Measurements from ENCODE around the gene PCK2.

Gene PCK2

DNA sequence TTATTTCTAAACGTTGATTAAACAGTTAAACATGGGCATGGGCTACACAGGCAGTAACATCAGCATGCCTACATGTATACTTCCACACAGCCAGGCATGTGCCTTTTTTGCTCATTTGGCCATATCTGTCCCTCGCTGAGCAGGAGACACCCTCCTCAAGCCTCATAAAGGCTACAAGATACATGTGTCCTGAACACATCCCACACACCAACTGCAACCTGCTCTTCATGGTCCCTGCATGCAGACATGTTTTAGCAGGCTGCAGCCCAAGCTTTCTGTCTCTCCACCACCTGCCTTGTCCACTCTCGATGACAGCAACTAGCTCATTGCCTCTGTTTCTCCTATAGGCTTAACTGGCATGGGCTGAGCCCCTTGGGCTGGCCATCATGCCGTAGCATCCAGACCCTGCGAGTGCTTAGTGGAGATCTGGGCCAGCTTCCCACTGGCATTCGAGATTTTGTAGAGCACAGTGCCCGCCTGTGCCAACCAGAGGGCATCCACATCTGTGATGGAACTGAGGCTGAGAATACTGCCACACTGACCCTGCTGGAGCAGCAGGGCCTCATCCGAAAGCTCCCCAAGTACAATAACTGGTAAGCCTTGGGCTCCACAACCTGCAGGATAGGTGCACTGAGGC lies 2.6 kb downstream of the PCK2 start:
- TF ChIP-seq, protein P1, sequence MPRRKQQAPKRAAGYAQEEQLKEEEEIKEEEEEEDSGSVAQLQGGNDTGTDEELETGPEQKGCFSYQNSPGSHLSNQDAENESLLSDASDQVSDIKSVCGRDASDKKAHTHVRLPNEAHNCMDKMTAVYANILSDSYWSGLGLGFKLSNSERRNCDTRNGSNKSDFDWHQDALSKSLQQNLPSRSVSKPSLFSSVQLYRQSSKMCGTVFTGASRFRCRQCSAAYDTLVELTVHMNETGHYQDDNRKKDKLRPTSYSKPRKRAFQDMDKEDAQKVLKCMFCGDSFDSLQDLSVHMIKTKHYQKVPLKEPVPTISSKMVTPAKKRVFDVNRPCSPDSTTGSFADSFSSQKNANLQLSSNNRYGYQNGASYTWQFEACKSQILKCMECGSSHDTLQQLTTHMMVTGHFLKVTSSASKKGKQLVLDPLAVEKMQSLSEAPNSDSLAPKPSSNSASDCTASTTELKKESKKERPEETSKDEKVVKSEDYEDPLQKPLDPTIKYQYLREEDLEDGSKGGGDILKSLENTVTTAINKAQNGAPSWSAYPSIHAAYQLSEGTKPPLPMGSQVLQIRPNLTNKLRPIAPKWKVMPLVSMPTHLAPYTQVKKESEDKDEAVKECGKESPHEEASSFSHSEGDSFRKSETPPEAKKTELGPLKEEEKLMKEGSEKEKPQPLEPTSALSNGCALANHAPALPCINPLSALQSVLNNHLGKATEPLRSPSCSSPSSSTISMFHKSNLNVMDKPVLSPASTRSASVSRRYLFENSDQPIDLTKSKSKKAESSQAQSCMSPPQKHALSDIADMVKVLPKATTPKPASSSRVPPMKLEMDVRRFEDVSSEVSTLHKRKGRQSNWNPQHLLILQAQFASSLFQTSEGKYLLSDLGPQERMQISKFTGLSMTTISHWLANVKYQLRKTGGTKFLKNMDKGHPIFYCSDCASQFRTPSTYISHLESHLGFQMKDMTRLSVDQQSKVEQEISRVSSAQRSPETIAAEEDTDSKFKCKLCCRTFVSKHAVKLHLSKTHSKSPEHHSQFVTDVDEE (CRISPR knock-in tag; IDR thresholded peaks at IDR 0.05): no peak
- TF ChIP-seq ZNF70 (CRISPR knock-in tag; IDR thresholded peaks at IDR 0.05) (no peak), SNAI2 (CRISPR knock-in tag; IDR thresholded peaks at IDR 0.05) (no peak), ESRRG (CRISPR knock-in tag; IDR thresholded peaks at IDR 0.05) (no peak), GLIS3 (CRISPR knock-in tag; IDR thresholded peaks at IDR 0.05) (no peak), ZFP30 (CRISPR knock-in tag; IDR thresholded peaks at IDR 0.05) (no peak), ISL1 (CRISPR knock-in tag; IDR thresholded peaks at IDR 0.05) (no peak)
- no peak for ATAC-seq

DNA sequence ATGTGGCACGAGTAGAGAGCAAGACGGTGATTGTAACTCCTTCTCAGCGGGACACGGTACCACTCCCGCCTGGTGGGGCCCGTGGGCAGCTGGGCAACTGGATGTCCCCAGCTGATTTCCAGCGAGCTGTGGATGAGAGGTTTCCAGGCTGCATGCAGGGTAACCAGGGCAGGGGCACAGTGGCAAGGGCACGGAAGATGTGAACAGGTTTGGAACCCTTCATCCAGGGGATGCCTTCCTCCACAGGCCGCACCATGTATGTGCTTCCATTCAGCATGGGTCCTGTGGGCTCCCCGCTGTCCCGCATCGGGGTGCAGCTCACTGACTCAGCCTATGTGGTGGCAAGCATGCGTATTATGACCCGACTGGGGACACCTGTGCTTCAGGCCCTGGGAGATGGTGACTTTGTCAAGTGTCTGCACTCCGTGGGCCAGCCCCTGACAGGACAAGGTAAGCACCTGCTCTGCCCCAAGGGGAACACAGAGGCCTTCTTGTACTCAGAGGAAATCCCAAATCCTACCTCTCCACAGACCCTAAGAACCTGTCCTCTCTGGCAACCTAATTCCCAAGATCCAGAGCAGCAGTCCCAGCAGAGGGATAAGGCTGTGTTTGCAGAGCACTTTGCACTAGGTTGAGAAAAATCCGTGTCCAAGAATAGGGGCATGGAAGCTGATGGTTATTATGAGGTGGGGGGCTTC lies 4.3 kb downstream of the PCK2 start:
- TF ChIP-seq OSR1 (CRISPR knock-in tag; IDR thresholded peaks at IDR 0.05) (no peak), ESRRG (CRISPR knock-in tag; IDR thresholded peaks at IDR 0.05) (no peak), ZNF565 (CRISPR knock-in tag; conservative IDR thresholded peaks at IDR 0.05; ENCODE audit: low read depth) (no peak), ZFP3 (CRISPR knock-in tag; IDR thresholded peaks at IDR 0.05) (no peak), TOX (CRISPR knock-in tag; IDR thresholded peaks at IDR 0.05; ENCODE audit: borderline replicate concordance) (no peak), ZFP30 (CRISPR knock-in tag; IDR thresholded peaks at IDR 0.05) (no peak), ISL1 (CRISPR knock-in tag; IDR thresholded peaks at IDR 0.05) (no peak), TCF4 (CRISPR knock-in tag; IDR thresholded peaks at IDR 0.05; ENCODE audit: borderline replicate concordance) (no peak), ZNF8 (CRISPR knock-in tag; IDR thresholded peaks at IDR 0.05) (no peak), ZNF70 (CRISPR knock-in tag; IDR thresholded peaks at IDR 0.05) (no peak), RARB (CRISPR knock-in tag; IDR thresholded peaks at IDR 0.05) (no peak)
- ATAC-seq: no peak

DNA sequence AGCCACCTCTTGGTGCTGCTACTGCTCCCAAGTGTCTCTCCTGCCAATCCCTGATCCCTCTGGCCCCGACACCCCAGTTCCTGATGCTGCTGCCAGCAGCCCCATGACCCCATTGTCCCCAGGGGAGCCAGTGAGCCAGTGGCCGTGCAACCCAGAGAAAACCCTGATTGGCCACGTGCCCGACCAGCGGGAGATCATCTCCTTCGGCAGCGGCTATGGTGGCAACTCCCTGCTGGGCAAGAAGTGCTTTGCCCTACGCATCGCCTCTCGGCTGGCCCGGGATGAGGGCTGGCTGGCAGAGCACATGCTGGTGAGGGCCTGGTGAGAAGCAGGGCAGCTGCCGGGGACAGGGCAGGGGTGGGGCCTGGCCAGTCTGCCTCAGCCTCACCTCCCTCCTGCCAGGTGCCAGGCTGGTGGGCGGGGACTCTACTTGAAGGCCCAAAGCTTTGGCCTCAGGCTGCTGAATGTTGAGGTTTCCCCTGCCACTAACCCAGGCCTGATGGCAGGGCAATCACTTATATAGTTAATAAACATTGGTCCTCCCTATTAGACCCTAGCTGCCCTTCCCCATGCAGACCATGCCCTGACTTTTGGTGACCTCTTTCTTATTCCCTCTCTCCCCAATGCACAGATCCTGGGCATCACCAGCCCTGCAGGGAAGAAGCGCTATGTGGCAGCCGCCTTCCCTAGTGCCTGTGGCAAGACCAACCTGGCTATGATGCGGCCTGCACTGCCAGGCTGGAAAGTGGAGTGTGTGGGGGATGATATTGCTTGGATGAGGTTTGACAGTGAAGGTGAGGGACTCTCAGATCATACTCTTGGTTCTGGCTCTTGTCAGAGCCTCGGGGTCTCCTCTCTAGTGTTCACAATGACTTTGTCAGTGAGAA lies 5.1 kb downstream of the PCK2 start:
- no peak for TF ChIP-seq ZNF8 (CRISPR knock-in tag; IDR thresholded peaks at IDR 0.05)
- TF ChIP-seq TOX (CRISPR knock-in tag; IDR thresholded peaks at IDR 0.05; ENCODE audit: borderline replicate concordance): no peak
- no peak for TF ChIP-seq ZFP30 (CRISPR knock-in tag; IDR thresholded peaks at IDR 0.05)
- no peak for TF ChIP-seq BACH2 (CRISPR knock-in tag; IDR thresholded peaks at IDR 0.05; ENCODE audit: borderline replicate concordance)
- TF ChIP-seq, protein P2, sequence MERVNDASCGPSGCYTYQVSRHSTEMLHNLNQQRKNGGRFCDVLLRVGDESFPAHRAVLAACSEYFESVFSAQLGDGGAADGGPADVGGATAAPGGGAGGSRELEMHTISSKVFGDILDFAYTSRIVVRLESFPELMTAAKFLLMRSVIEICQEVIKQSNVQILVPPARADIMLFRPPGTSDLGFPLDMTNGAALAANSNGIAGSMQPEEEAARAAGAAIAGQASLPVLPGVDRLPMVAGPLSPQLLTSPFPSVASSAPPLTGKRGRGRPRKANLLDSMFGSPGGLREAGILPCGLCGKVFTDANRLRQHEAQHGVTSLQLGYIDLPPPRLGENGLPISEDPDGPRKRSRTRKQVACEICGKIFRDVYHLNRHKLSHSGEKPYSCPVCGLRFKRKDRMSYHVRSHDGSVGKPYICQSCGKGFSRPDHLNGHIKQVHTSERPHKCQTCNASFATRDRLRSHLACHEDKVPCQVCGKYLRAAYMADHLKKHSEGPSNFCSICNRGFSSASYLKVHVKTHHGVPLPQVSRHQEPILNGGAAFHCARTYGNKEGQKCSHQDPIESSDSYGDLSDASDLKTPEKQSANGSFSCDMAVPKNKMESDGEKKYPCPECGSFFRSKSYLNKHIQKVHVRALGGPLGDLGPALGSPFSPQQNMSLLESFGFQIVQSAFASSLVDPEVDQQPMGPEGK (CRISPR knock-in tag; IDR thresholded peaks at IDR 0.05; ENCODE audit: borderline replicate concordance): no peak
- TF ChIP-seq, protein P3, sequence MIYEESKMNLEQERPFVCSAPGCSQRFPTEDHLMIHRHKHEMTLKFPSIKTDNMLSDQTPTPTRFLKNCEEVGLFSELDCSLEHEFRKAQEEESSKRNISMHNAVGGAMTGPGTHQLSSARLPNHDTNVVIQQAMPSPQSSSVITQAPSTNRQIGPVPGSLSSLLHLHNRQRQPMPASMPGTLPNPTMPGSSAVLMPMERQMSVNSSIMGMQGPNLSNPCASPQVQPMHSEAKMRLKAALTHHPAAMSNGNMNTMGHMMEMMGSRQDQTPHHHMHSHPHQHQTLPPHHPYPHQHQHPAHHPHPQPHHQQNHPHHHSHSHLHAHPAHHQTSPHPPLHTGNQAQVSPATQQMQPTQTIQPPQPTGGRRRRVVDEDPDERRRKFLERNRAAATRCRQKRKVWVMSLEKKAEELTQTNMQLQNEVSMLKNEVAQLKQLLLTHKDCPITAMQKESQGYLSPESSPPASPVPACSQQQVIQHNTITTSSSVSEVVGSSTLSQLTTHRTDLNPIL (CRISPR knock-in tag; IDR thresholded peaks at IDR 0.05; ENCODE audit: low read depth): no peak
- TF ChIP-seq ISL1 (CRISPR knock-in tag; IDR thresholded peaks at IDR 0.05): no peak
- TF ChIP-seq, protein P4, sequence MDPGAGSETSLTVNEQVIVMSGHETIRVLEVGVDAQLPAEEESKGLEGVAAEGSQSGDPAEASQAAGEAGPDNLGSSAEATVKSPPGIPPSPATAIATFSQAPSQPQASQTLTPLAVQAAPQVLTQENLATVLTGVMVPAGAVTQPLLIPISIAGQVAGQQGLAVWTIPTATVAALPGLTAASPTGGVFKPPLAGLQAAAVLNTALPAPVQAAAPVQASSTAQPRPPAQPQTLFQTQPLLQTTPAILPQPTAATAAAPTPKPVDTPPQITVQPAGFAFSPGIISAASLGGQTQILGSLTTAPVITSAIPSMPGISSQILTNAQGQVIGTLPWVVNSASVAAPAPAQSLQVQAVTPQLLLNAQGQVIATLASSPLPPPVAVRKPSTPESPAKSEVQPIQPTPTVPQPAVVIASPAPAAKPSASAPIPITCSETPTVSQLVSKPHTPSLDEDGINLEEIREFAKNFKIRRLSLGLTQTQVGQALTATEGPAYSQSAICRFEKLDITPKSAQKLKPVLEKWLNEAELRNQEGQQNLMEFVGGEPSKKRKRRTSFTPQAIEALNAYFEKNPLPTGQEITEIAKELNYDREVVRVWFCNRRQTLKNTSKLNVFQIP (CRISPR knock-in tag; IDR thresholded peaks at IDR 0.05; ENCODE audit: borderline replicate concordance, low read depth): no peak
- no peak for TF ChIP-seq ESRRG (CRISPR knock-in tag; IDR thresholded peaks at IDR 0.05)
- TF ChIP-seq GLIS3 (CRISPR knock-in tag; IDR thresholded peaks at IDR 0.05): no peak
- TF ChIP-seq, protein P5, sequence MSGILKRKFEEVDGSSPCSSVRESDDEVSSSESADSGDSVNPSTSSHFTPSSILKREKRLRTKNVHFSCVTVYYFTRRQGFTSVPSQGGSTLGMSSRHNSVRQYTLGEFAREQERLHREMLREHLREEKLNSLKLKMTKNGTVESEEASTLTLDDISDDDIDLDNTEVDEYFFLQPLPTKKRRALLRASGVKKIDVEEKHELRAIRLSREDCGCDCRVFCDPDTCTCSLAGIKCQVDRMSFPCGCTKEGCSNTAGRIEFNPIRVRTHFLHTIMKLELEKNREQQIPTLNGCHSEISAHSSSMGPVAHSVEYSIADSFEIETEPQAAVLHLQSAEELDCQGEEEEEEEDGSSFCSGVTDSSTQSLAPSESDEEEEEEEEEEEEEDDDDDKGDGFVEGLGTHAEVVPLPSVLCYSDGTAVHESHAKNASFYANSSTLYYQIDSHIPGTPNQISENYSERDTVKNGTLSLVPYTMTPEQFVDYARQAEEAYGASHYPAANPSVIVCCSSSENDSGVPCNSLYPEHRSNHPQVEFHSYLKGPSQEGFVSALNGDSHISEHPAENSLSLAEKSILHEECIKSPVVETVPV (CRISPR knock-in tag; IDR thresholded peaks at IDR 0.05): no peak
- TF ChIP-seq ZNF70 (CRISPR knock-in tag; IDR thresholded peaks at IDR 0.05): no peak
- no peak for TF ChIP-seq TCF4 (CRISPR knock-in tag; IDR thresholded peaks at IDR 0.05; ENCODE audit: borderline replicate concordance)
- TF ChIP-seq SNAI2 (CRISPR knock-in tag; IDR thresholded peaks at IDR 0.05): no peak
- TF ChIP-seq RARB (CRISPR knock-in tag; IDR thresholded peaks at IDR 0.05): no peak
- TF ChIP-seq OSR1 (CRISPR knock-in tag; IDR thresholded peaks at IDR 0.05): no peak
- no peak for ATAC-seq

Data from SK-N-SH treated with all-trans-retinoic acid at 6 μM for 48 hours (cell line).